ENCODE data around the gene TTC7B. TPM values are rescaled to one million over a fixed set of nuclear protein-coding genes. Genes with fewer than 3 reads are reported as not detected.

The TTC7B gene
- total and polyA plus RNA-seq, 2 experiments from 2014 or later = 7.9 to 28.6 TPM

- H3K4me1 Mint-ChIP-seq = peaks cover 39% of the 10 kb centered on the region
These were observed 159.3 kb downstream of the TTC7B start for GRCh38 chr14:90656973-90657372.

GRCh38 chr14:90655829-90656228 is 160.4 kb downstream of the TTC7B start:
- Histone ChIP-seq H3K4me3 (no peak overlapping the region), H3K27me3 (ENCODE audit: insufficient read depth) (no peaks in the 10 kb centered on the region), H3K4me1 (ENCODE audit: insufficient read depth) (peaks cover 14% of the 10 kb centered on the region), H3K79me2 (replicated peaks; ENCODE audit: insufficient read depth) (no peaks in the 10 kb centered on the region), H3K36me3 (ENCODE audit: insufficient read depth) (no peaks in the 10 kb centered on the region), H4K20me1 (replicated peaks; ENCODE audit: insufficient read depth) (no peaks in the 10 kb centered on the region), H3F3A (replicated peaks; ENCODE audit: low read depth) (no peaks in the 10 kb centered on the region), H3K27ac (ENCODE audit: low read depth) (no peak overlapping the region), H2AFZ (no peak overlapping the region), H3K9me2 (ENCODE audit: insufficient read depth) (no peaks in the 10 kb centered on the region), H3K4me2 (no peak overlapping the region)
- Mint-ChIP-seq H3K27ac (no peak overlapping the region), H3K36me3 (ENCODE audit: low read depth) (no peaks in the 10 kb centered on the region), H3K27me3 (ENCODE audit: insufficient read depth, low read depth, poor library complexity) (peaks cover 5% of the 10 kb centered on the region), H3K4me3 (no peak overlapping the region), H3K4me1 (peaks cover 37% of the 10 kb centered on the region), H3K9me3 (no peaks in the 10 kb centered on the region)
- DNase-seq (ENCODE audit: low spot score) = no peak
- ATAC-seq = no peak
- TF ChIP-seq EZH2phosphoT487 (IDR thresholded peaks at IDR 0.05; ENCODE audit: unreplicated experiment) = no peak
- no peak for TF ChIP-seq POLR2AphosphoS5 (IDR thresholded peaks at IDR 0.05; ENCODE audit: low read depth)
- no peak for TF ChIP-seq REST (IDR thresholded peaks at IDR 0.05; ENCODE audit: unreplicated experiment)
- TF ChIP-seq NANOG (IDR thresholded peaks at IDR 0.05; ENCODE audit: borderline replicate concordance) = no peak
- no peak for TF ChIP-seq JUNB (IDR thresholded peaks at IDR 0.05; ENCODE audit: unreplicated experiment)
- TF ChIP-seq EZH2 (IDR thresholded peaks at IDR 0.05; ENCODE audit: low read depth, unreplicated experiment) = no peak
- TF ChIP-seq CTCF (conservative IDR thresholded peaks at IDR 0.05; ENCODE audit: low read depth in 2 of 2) = no peak
- no peak for TF ChIP-seq ZNF462 (CRISPR knock-in tag; IDR thresholded peaks at IDR 0.05)
- no peak for TF ChIP-seq ZNF114 (CRISPR knock-in tag; IDR thresholded peaks at IDR 0.05)

More at GRCh38 chr14:90656973-90657372, 159.3 kb downstream of the TTC7B start:
- H3K27ac ChIP-seq (ENCODE audit: low read depth) = no peak overlapping the region
- H3K79me2 ChIP-seq (replicated peaks; ENCODE audit: insufficient read depth) = no peaks in the 10 kb centered on the region
- no peak overlapping the region for H3K4me3 ChIP-seq
- H3K27me3 Mint-ChIP-seq (ENCODE audit: insufficient read depth, low read depth, poor library complexity) = peaks cover 8% of the 10 kb centered on the region
- no peaks in the 10 kb centered on the region for H3F3A ChIP-seq (replicated peaks; ENCODE audit: low read depth)
- H3K4me2 ChIP-seq = no peak overlapping the region
- H3K4me3 Mint-ChIP-seq = no peak overlapping the region
- H3K9me2 ChIP-seq (ENCODE audit: insufficient read depth) = no peaks in the 10 kb centered on the region
- H3K36me3 Mint-ChIP-seq (ENCODE audit: low read depth) = no peaks in the 10 kb centered on the region
- TF ChIP-seq EZH2 (IDR thresholded peaks at IDR 0.05; ENCODE audit: low read depth, unreplicated experiment) (no peak), JUNB (IDR thresholded peaks at IDR 0.05; ENCODE audit: unreplicated experiment) (no peak)
- no peaks in the 10 kb centered on the region for H3K9me3 Mint-ChIP-seq
- no peak overlapping the region for H3K27ac Mint-ChIP-seq
- no peaks in the 10 kb centered on the region for H3K27me3 ChIP-seq (ENCODE audit: insufficient read depth)
- DNase-seq (ENCODE audit: low spot score) = no peak
- H3K36me3 ChIP-seq (ENCODE audit: insufficient read depth) = no peaks in the 10 kb centered on the region
- H4K20me1 ChIP-seq (replicated peaks; ENCODE audit: insufficient read depth) = no peaks in the 10 kb centered on the region
- no peak for ATAC-seq
- peaks cover 23% of the 10 kb centered on the region for H3K4me1 ChIP-seq (ENCODE audit: insufficient read depth)
- no peak overlapping the region for H2AFZ ChIP-seq

Measured in GM23338 (cell line).